ENCODE results near the gene HMCN2.
A peak's percentile ranks its signal among the peaks of the same experiment; 100 is the strongest.

The HMCN2 gene

DNA sequence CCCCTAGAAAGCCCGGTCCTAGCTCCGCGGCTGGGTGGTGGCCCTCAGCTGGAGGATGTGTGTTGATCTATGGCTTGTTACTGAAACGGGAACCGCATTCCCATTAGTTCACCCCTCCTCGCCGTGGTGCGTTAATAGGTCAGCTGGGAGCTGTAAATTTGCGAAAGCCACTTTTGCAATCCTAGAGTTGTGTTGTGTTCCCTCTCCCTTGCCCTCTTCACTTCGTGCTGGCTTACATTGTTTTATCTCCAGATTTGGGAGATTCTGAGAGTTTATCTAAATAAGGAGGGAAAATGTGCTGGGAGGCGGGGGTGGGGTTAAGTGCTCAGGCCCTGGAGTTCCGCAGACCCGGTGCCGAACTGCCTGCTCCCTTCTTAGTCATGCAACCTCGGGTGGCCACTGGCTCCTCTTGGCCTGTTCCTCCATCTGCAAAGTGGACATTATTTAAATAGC lies 62.8 kb downstream of the HMCN2 start:
- TF ChIP-seq, protein P1, sequence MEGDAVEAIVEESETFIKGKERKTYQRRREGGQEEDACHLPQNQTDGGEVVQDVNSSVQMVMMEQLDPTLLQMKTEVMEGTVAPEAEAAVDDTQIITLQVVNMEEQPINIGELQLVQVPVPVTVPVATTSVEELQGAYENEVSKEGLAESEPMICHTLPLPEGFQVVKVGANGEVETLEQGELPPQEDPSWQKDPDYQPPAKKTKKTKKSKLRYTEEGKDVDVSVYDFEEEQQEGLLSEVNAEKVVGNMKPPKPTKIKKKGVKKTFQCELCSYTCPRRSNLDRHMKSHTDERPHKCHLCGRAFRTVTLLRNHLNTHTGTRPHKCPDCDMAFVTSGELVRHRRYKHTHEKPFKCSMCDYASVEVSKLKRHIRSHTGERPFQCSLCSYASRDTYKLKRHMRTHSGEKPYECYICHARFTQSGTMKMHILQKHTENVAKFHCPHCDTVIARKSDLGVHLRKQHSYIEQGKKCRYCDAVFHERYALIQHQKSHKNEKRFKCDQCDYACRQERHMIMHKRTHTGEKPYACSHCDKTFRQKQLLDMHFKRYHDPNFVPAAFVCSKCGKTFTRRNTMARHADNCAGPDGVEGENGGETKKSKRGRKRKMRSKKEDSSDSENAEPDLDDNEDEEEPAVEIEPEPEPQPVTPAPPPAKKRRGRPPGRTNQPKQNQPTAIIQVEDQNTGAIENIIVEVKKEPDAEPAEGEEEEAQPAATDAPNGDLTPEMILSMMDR (IDR thresholded peaks at IDR 0.05; ENCODE audit: low read depth, low read length, missing control alignments), result no peak
- DNase-seq (ENCODE audit: extremely low read depth, low read depth), result no peak

DNA sequence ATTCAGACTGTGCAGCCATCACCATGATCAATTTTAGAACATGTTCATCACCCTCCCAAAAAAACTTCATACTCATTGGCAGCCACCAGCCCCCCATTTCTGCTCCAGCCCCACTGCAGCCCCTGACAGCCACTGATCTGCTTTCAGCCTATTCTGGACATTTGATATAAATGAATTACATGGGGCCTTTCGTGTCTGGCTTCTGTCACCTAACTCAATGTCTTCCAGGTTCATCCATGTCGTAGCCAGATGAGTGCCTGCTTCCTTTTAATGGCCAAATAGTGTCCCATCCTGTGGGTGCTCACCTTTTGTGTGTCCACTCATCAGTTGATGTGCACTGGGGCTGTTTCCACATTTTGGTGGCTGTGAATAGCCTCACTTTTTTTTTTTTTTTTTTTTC lies 63.5 kb downstream of the HMCN2 start:
- no peak overlapping the region for H3K4me3 ChIP-seq (replicated peaks; ENCODE audit: low read depth, low read length)
- no peak for DNase-seq (ENCODE audit: extremely low read depth, low read depth)
- TF ChIP-seq, protein P1 (IDR thresholded peaks at IDR 0.05; ENCODE audit: low read depth, low read length, missing control alignments), result no peak

More for the DNA sequence above, 62.8 kb downstream of the HMCN2 start:
- peak overlapping the region; percentile 13 for H3K4me3 ChIP-seq (replicated peaks; ENCODE audit: low read depth, low read length)

DNA sequence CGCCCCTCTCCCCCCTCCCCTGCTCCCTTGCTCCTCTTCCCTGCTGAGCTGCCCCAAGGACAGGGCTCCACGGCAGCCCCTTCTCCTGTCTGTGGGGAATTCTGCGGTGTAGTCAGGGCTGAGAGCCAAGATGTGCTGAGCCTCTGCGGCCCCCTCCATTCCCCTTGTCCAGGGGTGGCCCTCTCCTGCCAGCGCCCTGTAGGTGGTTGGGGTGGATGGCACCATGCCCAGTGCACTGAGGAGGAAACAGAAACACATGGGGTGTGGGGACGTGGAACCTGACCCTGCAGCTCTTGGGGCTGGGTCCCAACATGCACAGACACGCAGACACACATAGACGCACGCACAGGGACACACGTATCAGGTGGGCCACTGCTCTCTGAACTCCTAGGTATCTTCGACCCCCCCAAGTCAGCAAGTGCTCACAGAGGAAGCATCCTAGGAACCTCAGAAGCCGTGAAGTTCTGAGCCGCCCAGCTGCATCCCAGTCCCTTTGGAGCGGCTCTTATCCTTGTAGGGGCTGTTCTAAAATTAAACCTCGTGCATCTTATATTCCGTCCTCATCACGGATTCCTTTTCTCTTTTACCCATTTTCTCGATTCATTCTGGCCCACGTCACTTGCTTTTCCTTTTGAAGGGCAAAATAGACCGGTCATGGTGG lies 64.8 kb downstream of the HMCN2 start:
- no peak overlapping the region for H3K4me3 ChIP-seq (replicated peaks; ENCODE audit: low read depth, low read length)
- TF ChIP-seq, protein P1 (IDR thresholded peaks at IDR 0.05; ENCODE audit: low read depth, low read length, missing control alignments), result no peak
- no peak for DNase-seq (ENCODE audit: extremely low read depth, low read depth)

DNA sequence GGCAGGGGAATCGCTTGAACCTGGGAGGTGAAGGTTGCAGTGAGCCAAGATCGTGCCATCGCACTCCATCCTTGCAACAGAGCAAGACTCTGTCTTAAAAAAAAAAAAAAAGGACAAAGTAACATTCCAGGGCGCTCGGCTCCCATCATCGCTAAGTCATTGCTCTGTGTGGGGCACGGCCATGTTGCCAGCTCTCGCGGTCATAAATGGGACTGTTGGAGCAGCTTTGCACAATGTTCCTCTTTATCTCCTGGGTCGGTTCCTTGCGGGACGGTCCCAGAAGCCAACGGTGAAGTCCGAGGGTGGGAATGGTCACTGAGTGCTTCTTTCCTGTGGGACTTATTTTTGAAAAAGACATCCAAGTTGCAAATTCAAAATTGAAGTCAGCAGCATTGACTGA lies 65.5 kb downstream of the HMCN2 start:
- no peak for DNase-seq (ENCODE audit: extremely low read depth, low read depth)
- H3K4me3 ChIP-seq (replicated peaks; ENCODE audit: low read depth, low read length), result no peak overlapping the region
- TF ChIP-seq, protein P1 (IDR thresholded peaks at IDR 0.05; ENCODE audit: low read depth, low read length, missing control alignments), result no peak

DNA sequence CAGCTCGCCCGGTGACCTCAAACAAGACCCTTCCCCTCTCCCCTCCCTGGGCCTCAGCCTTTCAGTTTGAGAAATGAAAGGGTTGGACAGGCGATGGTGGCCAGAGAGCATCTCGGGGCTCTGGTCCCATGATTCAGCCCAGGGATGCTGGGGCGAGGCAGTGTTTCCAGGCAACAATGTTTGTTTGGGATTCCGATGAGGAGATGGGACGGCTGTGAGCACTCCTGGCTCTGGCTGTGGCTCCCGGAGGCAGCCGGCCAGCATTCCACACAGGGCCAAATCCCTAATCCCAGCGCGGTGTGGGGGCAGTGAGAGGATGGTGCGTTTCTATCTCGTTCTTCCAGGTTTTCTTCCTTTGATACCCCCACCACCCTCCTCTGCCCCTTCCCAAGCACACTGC lies 66.0 kb downstream of the HMCN2 start:
- H3K4me3 ChIP-seq (replicated peaks; ENCODE audit: low read depth, low read length), result no peak overlapping the region
- TF ChIP-seq, protein P1 (IDR thresholded peaks at IDR 0.05; ENCODE audit: low read depth, low read length, missing control alignments), result no peak
- peak; percentile 69 for DNase-seq (ENCODE audit: extremely low read depth, low read depth)

DNA sequence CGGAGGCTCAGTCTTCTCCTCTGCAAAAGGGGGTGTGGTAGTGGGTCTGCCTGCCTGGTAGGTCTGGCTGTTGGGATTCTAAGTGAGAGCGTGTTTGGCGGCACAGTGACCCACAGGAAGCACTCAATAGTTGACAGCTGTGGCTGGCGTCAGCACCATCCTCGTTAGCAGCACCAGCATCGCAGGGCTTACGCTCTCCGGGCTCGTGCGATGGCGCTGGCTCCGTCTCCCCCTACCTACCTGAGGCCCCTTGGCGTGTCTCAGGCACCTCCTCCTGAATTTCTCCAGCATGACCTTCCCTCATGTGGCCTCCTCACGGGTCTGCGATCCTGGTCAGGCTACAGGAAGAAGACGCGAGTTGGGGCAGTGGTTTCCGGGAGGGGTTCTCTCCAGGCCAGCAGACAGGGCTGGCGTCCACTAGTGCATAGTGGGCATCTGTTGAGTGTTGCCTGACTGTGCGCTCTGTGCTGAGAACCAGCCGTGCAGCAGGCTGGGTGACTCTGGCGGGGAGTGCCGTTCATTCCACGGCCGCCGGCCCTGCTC lies 66.9 kb downstream of the HMCN2 start:
- no peak for DNase-seq (ENCODE audit: extremely low read depth, low read depth)

More for the DNA sequence above, 66.9 kb downstream of the HMCN2 start:
- H3K4me3 ChIP-seq (replicated peaks; ENCODE audit: low read depth, low read length), result no peak overlapping the region
- TF ChIP-seq, protein P1 (IDR thresholded peaks at IDR 0.05; ENCODE audit: low read depth, low read length, missing control alignments), result no peak

Measured in HFF-Myc (cell line).